OCI-LY7 (cell line): ENCODE measurements around the gene SLC35F1.

Experiments
- CTCF ChIP-seq: fragments of 200-600 bp; sonication (generic); conservative IDR thresholded peaks from 2 replicates; pipeline ENCODE4 v1.5.1; 2014; ENCODE audit warnings: mild to moderate bottlenecking, antibody characterized with exemption, low read length, moderate library complexity, mixed read lengths
- EZH2phosphoT487 ChIP-seq: fragments of 200-600 bp; sonication (generic); IDR thresholded peaks from 2 replicates; pipeline ENCODE4 v1.6.1; 2018; ENCODE audit warnings: low read depth, borderline replicate concordance, mild to moderate bottlenecking, mixed run types, antibody characterized with exemption, low read length, moderate library complexity, mixed read lengths

- TF ChIP-seq CTCF = no peak
- TF ChIP-seq EZH2phosphoT487 = no peak
Observed at GRCh38 chr6:118305081-118305480, 398.0 kb downstream of the SLC35F1 start.
